NCI-H128 (cell line): ENCODE measurements around the gene ZPLD1.

Source experiments
- DNase-seq: peaks from one replicate; lab custom pipeline; 2025; ENCODE audit not compliant: unreplicated experiment; lab: John Stamatoyannopoulos, UW

Gene ZPLD1

GRCh38 chr3:102434715-102435114 is at the start of gene ZPLD1:
TSS of gene ZPLD1 (plus strand) at chr3:102435015. CDS start at chr3:102438488, 3,473 bp downstream.
- DNase-seq = no peak

- DNase-seq = no peak
Observed at GRCh38 chr3:102390171-102390864, 44.5 kb upstream of the ZPLD1 start.

- DNase-seq = no peak
Observed at GRCh38 chr3:102390916-102391315, 43.9 kb upstream of the ZPLD1 start.

GRCh38 chr3:102391491-102391890 is 43.3 kb upstream of the ZPLD1 start:
- no peak for DNase-seq

GRCh38 chr3:102394517-102394916 is 40.3 kb upstream of the ZPLD1 start:
- no peak for DNase-seq

- DNase-seq = no peak
Observed at GRCh38 chr3:102398176-102398575, 36.6 kb upstream of the ZPLD1 start.

- DNase-seq = no peak
Observed at GRCh38 chr3:102398666-102399065, 36.1 kb upstream of the ZPLD1 start.

GRCh38 chr3:102400142-102400541 is 34.7 kb upstream of the ZPLD1 start:
- DNase-seq = no peak

GRCh38 chr3:102400766-102401165 is 34.0 kb upstream of the ZPLD1 start:
- DNase-seq = no peak

- no peak for DNase-seq
Observed at GRCh38 chr3:102410616-102411015, 24.2 kb upstream of the ZPLD1 start.

- no peak for DNase-seq
Observed at GRCh38 chr3:102415553-102415952, 19.3 kb upstream of the ZPLD1 start.

- DNase-seq = no peak
Observed at GRCh38 chr3:102419786-102420185, 15.0 kb upstream of the ZPLD1 start.

- DNase-seq = no peak
Observed at GRCh38 chr3:102441832-102442231, 7.0 kb downstream of the ZPLD1 start.

- no peak for DNase-seq
Observed at GRCh38 chr3:102443021-102443420, 8.2 kb downstream of the ZPLD1 start.

- no peak for DNase-seq
Observed at GRCh38 chr3:102444101-102444500, 9.3 kb downstream of the ZPLD1 start.

- no peak for DNase-seq
Observed at GRCh38 chr3:102447272-102447671, 12.5 kb downstream of the ZPLD1 start.

- no peak for DNase-seq
Observed at GRCh38 chr3:102449341-102449740, 14.5 kb downstream of the ZPLD1 start.

GRCh38 chr3:102449930-102450329 is 15.1 kb downstream of the ZPLD1 start:
- DNase-seq = no peak

GRCh38 chr3:102450976-102451375 is 16.2 kb downstream of the ZPLD1 start:
- DNase-seq = no peak

GRCh38 chr3:102451543-102451942 is 16.7 kb downstream of the ZPLD1 start:
- no peak for DNase-seq

GRCh38 chr3:102454181-102454580 is 19.4 kb downstream of the ZPLD1 start:
- DNase-seq = no peak

- DNase-seq = no peak
Observed at GRCh38 chr3:102457644-102458043, 22.8 kb downstream of the ZPLD1 start.

GRCh38 chr3:102460579-102460978 is 25.8 kb downstream of the ZPLD1 start:
- DNase-seq = no peak
